Measurements from ENCODE around the gene RAB11FIP4.

RAB11FIP4 gene

GRCh38 chr17:31448467-31449077 lies 57.1 kb downstream of the RAB11FIP4 start:
- H3K27ac ChIP-seq, result no peak overlapping the region
- TF ChIP-seq ZFX (IDR thresholded peaks at IDR 0.05; ENCODE audit: borderline replicate concordance), result no peak
- no peak for TF ChIP-seq CTCF (IDR thresholded peaks at IDR 0.05)

DNA sequence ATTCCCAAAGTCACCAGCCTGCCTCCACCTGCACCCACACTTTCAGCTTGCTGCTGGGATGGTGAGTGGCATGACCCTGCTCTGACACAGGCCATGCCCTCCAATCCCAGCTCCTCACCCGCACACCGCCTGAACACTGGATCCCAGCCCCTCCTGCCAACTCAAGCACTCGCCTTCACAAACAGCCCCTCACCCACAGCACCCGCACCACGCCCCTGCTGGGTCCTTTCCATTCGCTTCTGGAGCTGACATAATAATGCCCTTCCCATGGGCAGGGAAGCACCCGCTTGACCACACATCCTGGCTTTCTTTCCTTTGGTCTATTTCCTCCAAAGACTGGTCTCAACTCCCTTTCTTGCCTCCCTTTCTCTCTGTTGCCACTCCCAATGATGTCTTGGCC lies 57.6 kb downstream of the RAB11FIP4 start:
- TF ChIP-seq CTCF (IDR thresholded peaks at IDR 0.05) (no peak), ZFX (IDR thresholded peaks at IDR 0.05; ENCODE audit: borderline replicate concordance) (no peak)
- H3K27ac ChIP-seq, result no peak overlapping the region

- TF ChIP-seq CTCF (IDR thresholded peaks at IDR 0.05) (no peak), ZFX (IDR thresholded peaks at IDR 0.05; ENCODE audit: borderline replicate concordance) (no peak)
- no peak overlapping the region for H3K27ac ChIP-seq
Measured at GRCh38 chr17:31449746-31450145, 58.3 kb downstream of the RAB11FIP4 start.

DNA sequence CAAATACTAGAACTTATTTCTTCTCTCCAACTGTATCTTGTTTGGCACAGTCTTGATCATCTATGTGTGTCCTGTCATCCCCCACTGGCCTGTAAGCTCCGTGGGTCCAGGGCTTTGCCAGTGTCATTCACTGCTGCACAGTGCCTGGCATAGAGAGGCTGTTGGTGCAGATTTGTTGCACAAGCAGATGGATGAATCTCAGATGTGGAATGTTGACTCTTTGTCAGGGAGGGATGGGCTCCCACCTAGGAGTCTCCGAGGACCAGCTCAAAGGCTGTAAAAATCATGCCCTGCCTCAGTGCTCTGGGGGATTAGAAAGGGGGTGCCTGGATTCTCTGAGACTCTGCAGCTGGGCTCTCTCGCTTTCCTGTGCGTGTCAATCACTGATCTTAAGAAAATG lies 60.6 kb downstream of the RAB11FIP4 start:
- TF ChIP-seq CTCF (IDR thresholded peaks at IDR 0.05), result no peak
- no peak for TF ChIP-seq ZFX (IDR thresholded peaks at IDR 0.05; ENCODE audit: borderline replicate concordance)
- no peak overlapping the region for H3K27ac ChIP-seq

- no peak for TF ChIP-seq ZFX (IDR thresholded peaks at IDR 0.05; ENCODE audit: borderline replicate concordance)
- H3K27ac ChIP-seq, result no peak overlapping the region
Measured at GRCh38 chr17:31452561-31453110, 61.2 kb downstream of the RAB11FIP4 start.

DNA sequence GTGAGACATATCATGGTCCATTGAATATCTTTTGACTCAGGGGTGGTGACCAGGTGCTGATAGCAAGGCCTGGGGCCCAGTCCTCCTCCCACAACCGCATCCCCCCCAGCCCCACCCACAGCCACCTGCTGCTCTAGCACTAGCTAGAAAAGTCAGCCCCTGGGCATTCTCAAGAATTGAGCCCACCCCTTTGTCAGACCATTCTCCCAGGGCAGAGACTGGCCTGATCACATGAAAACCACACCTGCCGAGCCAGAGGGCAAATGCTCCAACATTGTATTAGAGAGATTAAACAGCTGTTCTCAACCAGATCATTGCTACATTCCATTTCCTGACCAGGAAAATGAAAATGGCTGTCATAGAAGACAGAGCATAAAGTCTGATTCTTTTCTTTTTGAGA lies 62.4 kb downstream of the RAB11FIP4 start:
- no peak for TF ChIP-seq CTCF (IDR thresholded peaks at IDR 0.05)
- H3K27ac ChIP-seq, result no peak overlapping the region

DNA sequence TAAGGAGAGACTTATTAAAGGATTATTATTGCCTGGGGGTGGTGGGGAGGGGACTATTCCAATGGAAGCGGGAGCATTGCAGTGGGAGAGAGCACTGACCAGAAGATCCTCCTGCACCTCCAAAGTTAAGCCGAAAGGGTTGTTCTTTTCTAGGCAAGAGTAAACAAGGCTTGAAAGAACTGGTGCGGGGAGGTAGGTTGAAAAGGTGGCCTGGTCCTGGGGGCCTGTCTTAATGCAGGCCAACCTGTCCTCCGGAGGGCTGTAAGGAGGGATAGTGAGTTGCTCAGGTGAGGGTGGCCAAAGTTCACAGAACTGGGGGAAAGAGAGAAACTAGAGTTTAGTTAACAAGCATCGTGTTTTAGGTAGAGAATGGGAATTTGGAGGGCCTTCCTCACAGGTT lies 65.3 kb downstream of the RAB11FIP4 start:
- TF ChIP-seq CTCF (IDR thresholded peaks at IDR 0.05) (no peak), ZFX (IDR thresholded peaks at IDR 0.05; ENCODE audit: borderline replicate concordance) (no peak)
- no peak overlapping the region for H3K27ac ChIP-seq

Data from 22Rv1 (cell line).